ENCODE results near the gene ADGRD1. TPM values are rescaled to one million over a fixed set of nuclear protein-coding genes. Genes with fewer than 3 reads are reported as not detected.

ADGRD1 gene
- total RNA-seq, 6 experiments from 2014 or later: not detected

DNA sequence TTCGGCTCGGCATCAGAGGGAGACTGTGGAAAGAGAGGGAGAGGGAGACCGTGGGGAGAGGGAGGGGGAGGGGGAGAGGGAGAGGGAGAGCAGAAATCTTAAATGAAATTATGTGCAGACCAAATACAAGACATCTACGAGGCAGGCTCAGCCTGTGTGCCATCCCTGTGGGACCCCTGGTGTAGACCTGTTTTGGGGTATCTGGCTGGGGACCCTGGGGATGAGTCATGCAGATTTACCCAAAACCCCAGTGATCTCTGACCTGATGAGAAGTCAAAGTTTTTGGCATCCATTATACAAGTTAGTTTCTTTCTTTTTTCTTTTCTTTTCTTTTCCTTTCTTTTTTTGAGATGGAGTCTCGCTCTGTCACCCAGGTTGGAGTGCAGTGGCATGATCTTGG is 44.4 kb downstream of the ADGRD1 start:
- H3K36me3 Mint-ChIP-seq (ENCODE audit: low read depth): peaks cover under 1% of the 10 kb centered on the region; the same call in 1 of the 2 replicates
- no peak for DNase-seq
- H3K27me3 Mint-ChIP-seq (ENCODE audit: insufficient read depth): peaks cover 3% of the 10 kb centered on the region; the same call in 1 of the 2 replicates
- H3K9me3 Mint-ChIP-seq: peaks cover 44% of the 10 kb centered on the region
- TF ChIP-seq, protein P1, sequence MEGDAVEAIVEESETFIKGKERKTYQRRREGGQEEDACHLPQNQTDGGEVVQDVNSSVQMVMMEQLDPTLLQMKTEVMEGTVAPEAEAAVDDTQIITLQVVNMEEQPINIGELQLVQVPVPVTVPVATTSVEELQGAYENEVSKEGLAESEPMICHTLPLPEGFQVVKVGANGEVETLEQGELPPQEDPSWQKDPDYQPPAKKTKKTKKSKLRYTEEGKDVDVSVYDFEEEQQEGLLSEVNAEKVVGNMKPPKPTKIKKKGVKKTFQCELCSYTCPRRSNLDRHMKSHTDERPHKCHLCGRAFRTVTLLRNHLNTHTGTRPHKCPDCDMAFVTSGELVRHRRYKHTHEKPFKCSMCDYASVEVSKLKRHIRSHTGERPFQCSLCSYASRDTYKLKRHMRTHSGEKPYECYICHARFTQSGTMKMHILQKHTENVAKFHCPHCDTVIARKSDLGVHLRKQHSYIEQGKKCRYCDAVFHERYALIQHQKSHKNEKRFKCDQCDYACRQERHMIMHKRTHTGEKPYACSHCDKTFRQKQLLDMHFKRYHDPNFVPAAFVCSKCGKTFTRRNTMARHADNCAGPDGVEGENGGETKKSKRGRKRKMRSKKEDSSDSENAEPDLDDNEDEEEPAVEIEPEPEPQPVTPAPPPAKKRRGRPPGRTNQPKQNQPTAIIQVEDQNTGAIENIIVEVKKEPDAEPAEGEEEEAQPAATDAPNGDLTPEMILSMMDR (IDR thresholded peaks at IDR 0.05): no peak
- H3K27ac Mint-ChIP-seq: no peak overlapping the region
- H3K4me3 Mint-ChIP-seq: no peak overlapping the region
- H3K4me1 Mint-ChIP-seq (ENCODE audit: low read depth): no peaks in the 10 kb centered on the region

DNA sequence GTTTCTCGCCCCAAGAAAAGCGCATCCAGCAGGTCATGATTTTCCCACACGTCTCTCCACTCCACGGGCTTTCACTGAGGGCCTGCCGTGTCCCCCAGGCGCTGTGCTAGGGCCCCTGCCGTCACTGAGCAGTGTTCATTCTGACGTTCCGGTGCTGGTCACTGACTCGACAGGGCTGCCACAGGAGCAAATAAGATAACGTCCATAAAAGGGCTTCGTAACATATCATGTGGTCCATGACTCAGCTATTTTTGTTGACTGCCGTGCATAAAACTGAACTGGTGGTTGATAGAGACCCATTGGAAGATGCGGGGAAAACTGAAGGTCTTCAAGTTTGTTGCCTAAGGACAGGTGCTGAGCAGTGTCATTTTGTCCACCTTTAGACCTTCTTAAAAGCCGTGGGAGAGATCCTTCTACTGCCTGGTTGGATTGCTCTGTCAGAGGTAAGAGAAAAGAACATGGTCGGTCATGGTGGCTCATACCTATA is 46.3 kb downstream of the ADGRD1 start:
- TF ChIP-seq, protein P1 (IDR thresholded peaks at IDR 0.05): no peak
- H3K4me3 Mint-ChIP-seq: no peak overlapping the region
- H3K27me3 Mint-ChIP-seq (ENCODE audit: insufficient read depth): peaks cover 3% of the 10 kb centered on the region; the same call in 1 of the 2 replicates
- DNase-seq: no peak
- H3K4me1 Mint-ChIP-seq (ENCODE audit: low read depth): no peaks in the 10 kb centered on the region
- peaks cover 39% of the 10 kb centered on the region for H3K9me3 Mint-ChIP-seq
- H3K36me3 Mint-ChIP-seq (ENCODE audit: low read depth): no peaks in the 10 kb centered on the region; the same call in 1 of the 2 replicates
- no peak overlapping the region for H3K27ac Mint-ChIP-seq

DNA sequence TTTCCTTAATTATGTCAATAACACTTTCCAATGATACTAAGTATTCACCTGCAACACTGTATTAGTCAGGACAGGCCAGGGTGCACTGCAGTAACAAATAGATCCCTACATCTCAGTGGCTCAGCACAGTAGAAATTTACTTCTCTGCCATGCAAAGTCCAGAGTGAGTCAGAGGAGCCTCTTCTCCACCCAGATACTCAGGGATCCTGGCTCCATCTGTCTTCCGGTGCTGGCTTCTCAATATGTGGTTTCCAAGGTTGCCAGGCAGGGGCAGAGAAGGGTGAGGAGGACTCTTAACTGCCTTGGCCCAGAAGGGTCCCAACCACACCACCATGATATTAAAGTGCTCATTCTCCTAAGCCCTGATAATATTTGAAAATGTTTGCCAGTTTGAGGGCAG is 47.8 kb downstream of the ADGRD1 start:
- Mint-ChIP-seq H3K27me3 (ENCODE audit: insufficient read depth) (peaks cover 3% of the 10 kb centered on the region; the same call in 1 of the 2 replicates), H3K27ac (no peak overlapping the region), H3K9me3 (peaks cover 39% of the 10 kb centered on the region), H3K4me3 (no peak overlapping the region), H3K4me1 (ENCODE audit: low read depth) (no peaks in the 10 kb centered on the region), H3K36me3 (ENCODE audit: low read depth) (no peaks in the 10 kb centered on the region; the same call in 1 of the 2 replicates)
- TF ChIP-seq, protein P1 (IDR thresholded peaks at IDR 0.05): no peak
- DNase-seq: no peak

DNA sequence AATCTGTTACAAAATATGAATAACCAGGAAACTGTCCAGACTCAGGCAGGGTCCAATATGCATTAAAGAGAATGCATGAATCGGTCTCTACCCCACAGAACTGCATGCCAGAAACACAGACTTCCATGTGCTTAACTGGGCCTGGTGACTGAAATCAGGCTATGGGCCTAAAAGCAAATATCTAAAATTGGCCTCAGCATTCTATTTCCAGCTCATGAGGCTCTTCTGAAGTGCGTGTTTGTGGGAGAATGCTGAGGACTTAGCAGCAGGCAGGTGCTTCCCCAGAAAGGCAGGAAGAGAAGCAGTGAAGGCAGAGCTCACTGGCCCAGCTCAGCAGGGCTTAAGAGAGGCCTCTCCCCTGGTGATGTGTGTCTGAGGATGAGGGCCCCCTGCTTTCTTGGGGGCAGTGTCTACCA is 48.5 kb downstream of the ADGRD1 start:
- no peak for DNase-seq
- Mint-ChIP-seq H3K36me3 (ENCODE audit: low read depth) (no peaks in the 10 kb centered on the region; the same call in 1 of the 2 replicates), H3K9me3 (peaks cover 43% of the 10 kb centered on the region), H3K4me3 (no peak overlapping the region), H3K4me1 (ENCODE audit: low read depth) (no peaks in the 10 kb centered on the region), H3K27me3 (ENCODE audit: insufficient read depth) (peaks cover 3% of the 10 kb centered on the region; the same call in 1 of the 2 replicates), H3K27ac (no peak overlapping the region)
- TF ChIP-seq, protein P1 (IDR thresholded peaks at IDR 0.05): no peak

DNA sequence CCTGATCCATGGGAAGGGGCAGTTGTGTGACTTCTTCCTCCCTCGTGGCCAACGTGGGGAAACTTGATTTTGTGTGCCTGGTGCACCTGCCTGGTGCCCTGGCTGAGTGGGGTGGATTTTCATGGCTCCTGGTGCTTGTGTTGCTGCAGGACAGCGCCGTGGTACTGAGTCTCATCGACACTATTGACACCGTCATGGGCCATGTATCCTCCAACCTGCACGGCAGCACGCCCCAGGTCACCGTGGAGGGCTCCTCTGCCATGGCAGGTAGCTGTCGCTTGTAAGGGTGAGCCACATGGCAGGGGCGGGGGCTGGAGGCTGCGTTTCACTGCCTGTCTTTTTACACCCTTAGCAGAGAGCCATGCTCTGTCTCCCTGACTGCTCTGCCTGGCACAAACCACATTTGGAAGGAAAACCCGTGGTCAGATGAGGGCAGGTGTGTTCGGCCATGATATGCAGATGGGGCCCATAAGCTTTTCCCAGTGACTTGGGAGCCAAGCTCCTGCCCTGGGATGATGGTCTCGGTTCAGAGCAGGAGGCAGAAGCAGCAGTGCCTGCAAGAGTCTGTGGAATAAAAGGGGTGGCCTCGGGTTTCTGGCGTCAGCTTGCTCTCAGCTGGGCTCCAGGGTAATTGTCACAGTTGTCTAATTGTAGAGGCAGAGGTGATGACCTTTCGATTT is 49.5 kb downstream of the ADGRD1 start:
- H3K4me1 Mint-ChIP-seq (ENCODE audit: low read depth): no peaks in the 10 kb centered on the region
- no peaks in the 10 kb centered on the region; the same call in 1 of the 2 replicates for H3K36me3 Mint-ChIP-seq (ENCODE audit: low read depth)
- DNase-seq: no peak
- peaks cover 41% of the 10 kb centered on the region for H3K9me3 Mint-ChIP-seq
- TF ChIP-seq, protein P1 (IDR thresholded peaks at IDR 0.05): no peak
- H3K27ac Mint-ChIP-seq: no peak overlapping the region
- peaks cover 3% of the 10 kb centered on the region; the same call in 1 of the 2 replicates for H3K27me3 Mint-ChIP-seq (ENCODE audit: insufficient read depth)
- H3K4me3 Mint-ChIP-seq: no peak overlapping the region
